Right atrium auricular region (tissue), 2 donors: ENCODE data around the gene COX17. TPM values are rescaled to one million over a fixed set of nuclear protein-coding genes. Genes with fewer than 3 reads are reported as not detected.

ENCODE experiments used
- DNase-seq: peaks from one replicate; pipeline ENCODE4 v3.0.0-alpha.2; 2019; ENCODE audit warnings: low spot score
- H3K27ac ChIP-seq, 2 donors: fragments of 200-600 bp; sonication (generic); 1 replicate in 1 of 2; 2 replicates in 1 of 2; pipeline ENCODE4 v1.5.1; 2016 to 2019
- H3K27me3 ChIP-seq, 2 donors: fragments of 200-600 bp; sonication (generic); one replicate each; pipeline versions ENCODE4 v1.5.1 to v1.6.0; 2017 to 2019
- H3K36me3 ChIP-seq: fragments of 200-600 bp; sonication (generic); one replicate; pipeline ENCODE4 v1.5.1; 2016
- H3K4me1 ChIP-seq, 2 donors: fragments of 200-600 bp; sonication (generic); one replicate each; pipeline versions ENCODE4 v1.5.1 to v1.6.0; 2017 to 2019
- H3K4me3 ChIP-seq, 2 donors: fragments of 200-600 bp; sonication (generic); 1 replicate in 1 of 2; 2 replicates in 1 of 2; pipeline ENCODE4 v1.5.1; 2017 to 2019; ENCODE audit warnings: mild to moderate bottlenecking in 1 of 2, moderate library complexity in 1 of 2
- H3K9me3 ChIP-seq, 2 donors: fragments of 200-600 bp; sonication (generic); one replicate each; pipeline ENCODE4 v1.5.1; 2019
- total RNA-seq, 2 donors: library from RNA; depleted of rRNA; stranded (reverse); fragments of >200 nt; gene quantifications; one replicate each; pipeline ENCODE4 v1.1.0, GENCODE V29; 2016
- TF ChIP-seq, protein P1 (sequence below), 2 donors: fragments of 200-600 bp; sonication (generic); IDR thresholded peaks; one replicate each; pipeline ENCODE4 v1.5.1; 2019; ENCODE audit warnings: antibody characterized with exemption in 2 of 2

COX17 gene
- total RNA-seq, 2 donors from 2014 or later: 75.8 to 93.9 TPM

DNA sequence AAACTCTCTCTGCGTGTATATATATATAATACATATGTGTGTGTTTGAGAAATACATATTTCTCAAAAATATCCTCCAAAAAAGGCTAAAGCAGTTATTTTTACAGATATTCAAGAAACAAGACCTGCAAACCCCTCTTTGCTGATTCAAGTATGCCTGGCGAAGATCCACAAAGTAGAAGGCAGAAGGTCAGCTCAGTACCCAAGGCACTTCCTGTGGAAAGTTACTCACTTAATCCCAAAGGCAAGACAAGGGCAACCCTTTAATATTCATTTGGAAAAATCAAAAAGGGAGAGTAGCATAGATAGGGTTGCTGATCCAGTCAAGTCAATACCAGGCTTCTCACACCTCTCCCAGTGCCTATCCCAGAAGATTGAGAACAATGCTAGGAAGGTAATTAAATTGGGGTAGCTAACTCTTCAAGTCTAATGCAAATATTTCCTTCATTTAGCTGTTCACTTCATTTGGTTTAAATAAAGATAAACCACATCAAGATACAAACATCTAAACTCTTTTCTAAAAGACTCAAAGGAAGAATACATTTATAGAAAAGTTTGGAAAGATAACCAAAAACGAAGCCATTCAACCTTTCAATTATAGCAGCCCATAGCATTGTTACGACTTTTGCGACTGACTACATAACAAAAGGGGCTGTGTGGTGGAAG lies 7.2 kb downstream of the COX17 start:
- Histone ChIP-seq H3K27me3 (no peaks in the 10 kb centered on the region), H3K36me3 (peaks cover 27% of the 10 kb centered on the region), H3K4me1 (peaks cover 0 to 33% of the 10 kb centered on the region in 2 donors), H3K27ac (peak overlapping the region; percentile 56 to 93), H3K9me3 (no peaks in the 10 kb centered on the region), H3K4me3 (no peak overlapping the region)
- TF ChIP-seq, protein P1, sequence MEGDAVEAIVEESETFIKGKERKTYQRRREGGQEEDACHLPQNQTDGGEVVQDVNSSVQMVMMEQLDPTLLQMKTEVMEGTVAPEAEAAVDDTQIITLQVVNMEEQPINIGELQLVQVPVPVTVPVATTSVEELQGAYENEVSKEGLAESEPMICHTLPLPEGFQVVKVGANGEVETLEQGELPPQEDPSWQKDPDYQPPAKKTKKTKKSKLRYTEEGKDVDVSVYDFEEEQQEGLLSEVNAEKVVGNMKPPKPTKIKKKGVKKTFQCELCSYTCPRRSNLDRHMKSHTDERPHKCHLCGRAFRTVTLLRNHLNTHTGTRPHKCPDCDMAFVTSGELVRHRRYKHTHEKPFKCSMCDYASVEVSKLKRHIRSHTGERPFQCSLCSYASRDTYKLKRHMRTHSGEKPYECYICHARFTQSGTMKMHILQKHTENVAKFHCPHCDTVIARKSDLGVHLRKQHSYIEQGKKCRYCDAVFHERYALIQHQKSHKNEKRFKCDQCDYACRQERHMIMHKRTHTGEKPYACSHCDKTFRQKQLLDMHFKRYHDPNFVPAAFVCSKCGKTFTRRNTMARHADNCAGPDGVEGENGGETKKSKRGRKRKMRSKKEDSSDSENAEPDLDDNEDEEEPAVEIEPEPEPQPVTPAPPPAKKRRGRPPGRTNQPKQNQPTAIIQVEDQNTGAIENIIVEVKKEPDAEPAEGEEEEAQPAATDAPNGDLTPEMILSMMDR (IDR thresholded peaks at IDR 0.05): no peak
- DNase-seq: no peak

- Histone ChIP-seq H3K27ac (peak overlapping the region; percentile 81 to 93), H3K4me1 (peaks cover 0 to 48% of the 10 kb centered on the region in 2 donors), H3K4me3 (peak overlapping the region in 1 of 2 donors; percentile 25), H3K27me3 (no peaks in the 10 kb centered on the region), H3K36me3 (peaks cover 3% of the 10 kb centered on the region), H3K9me3 (no peaks in the 10 kb centered on the region)
- TF ChIP-seq, protein P1 (IDR thresholded peaks at IDR 0.05): no peak
- no peak for DNase-seq
These were observed 11.1 kb downstream of the COX17 start for GRCh38 chr3:119665954-119666559.

- Histone ChIP-seq H3K4me3 (no peak overlapping the region), H3K27ac (peak overlapping the region; percentile 81 to 93), H3K9me3 (no peaks in the 10 kb centered on the region), H3K4me1 (peaks cover 0 to 46% of the 10 kb centered on the region in 2 donors), H3K27me3 (no peaks in the 10 kb centered on the region), H3K36me3 (peaks cover 2% of the 10 kb centered on the region)
- DNase-seq: no peak
- TF ChIP-seq, protein P1 (IDR thresholded peaks at IDR 0.05): no peak
These were observed 12.3 kb downstream of the COX17 start for GRCh38 chr3:119664850-119665379.

- Histone ChIP-seq H3K36me3 (peaks cover 8% of the 10 kb centered on the region), H3K27ac (peak overlapping the region; percentile 81 to 93), H3K4me1 (peaks cover 0 to 42% of the 10 kb centered on the region in 2 donors), H3K27me3 (no peaks in the 10 kb centered on the region), H3K4me3 (no peak overlapping the region), H3K9me3 (no peaks in the 10 kb centered on the region)
- no peak for DNase-seq
- TF ChIP-seq, protein P1 (IDR thresholded peaks at IDR 0.05): no peak
These were observed 12.8 kb downstream of the COX17 start for GRCh38 chr3:119664370-119664769.

DNA sequence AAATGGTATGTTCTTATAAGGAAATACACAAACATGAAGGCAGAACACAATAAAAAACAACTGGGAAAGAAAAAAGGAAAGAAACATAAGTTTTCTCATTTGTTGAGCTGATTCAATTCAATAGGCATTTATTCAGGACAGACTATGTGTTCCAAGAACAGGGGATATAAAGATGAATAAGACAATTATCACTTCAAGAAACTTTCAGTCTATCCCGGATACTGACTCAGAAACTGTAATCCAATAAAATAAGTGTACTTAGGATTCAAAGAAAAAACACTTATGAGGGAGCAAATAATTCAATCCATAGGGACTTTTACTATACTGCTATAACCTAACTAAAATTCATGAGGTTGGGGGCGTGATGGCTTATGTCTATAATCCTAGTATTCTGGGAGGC lies 13.3 kb downstream of the COX17 start:
- DNase-seq: no peak
- peak overlapping the region; percentile 81 to 93 for H3K27ac ChIP-seq
- TF ChIP-seq, protein P1 (IDR thresholded peaks at IDR 0.05): no peak
- no peaks in the 10 kb centered on the region for H3K27me3 ChIP-seq
- H3K4me3 ChIP-seq: no peak overlapping the region
- peaks cover 0 to 42% of the 10 kb centered on the region in 2 donors for H3K4me1 ChIP-seq
- peaks cover 13% of the 10 kb centered on the region for H3K36me3 ChIP-seq
- no peaks in the 10 kb centered on the region for H3K9me3 ChIP-seq
